Suprapubic skin (tissue), 4 donors: Measurements from ENCODE around the gene C11orf58.

ENCODE experiments used
- POLR2A ChIP-seq, 2 donors: fragments of 450-650 bp; IDR thresholded peaks; one replicate each; pipeline ENCODE4 v1.6.1; 2017; ENCODE audit warnings: antibody characterized with exemption in 2 of 2, mild to moderate bottlenecking in 2 of 2, moderate library complexity in 2 of 2
- POLR2AphosphoS5 ChIP-seq, 3 donors: sonication (generic); formaldehyde crosslinking; IDR thresholded peaks; one replicate each; pipeline ENCODE4 v1.6.1; 2017; ENCODE audit warnings: antibody characterized with exemption in 3 of 3

DNA sequence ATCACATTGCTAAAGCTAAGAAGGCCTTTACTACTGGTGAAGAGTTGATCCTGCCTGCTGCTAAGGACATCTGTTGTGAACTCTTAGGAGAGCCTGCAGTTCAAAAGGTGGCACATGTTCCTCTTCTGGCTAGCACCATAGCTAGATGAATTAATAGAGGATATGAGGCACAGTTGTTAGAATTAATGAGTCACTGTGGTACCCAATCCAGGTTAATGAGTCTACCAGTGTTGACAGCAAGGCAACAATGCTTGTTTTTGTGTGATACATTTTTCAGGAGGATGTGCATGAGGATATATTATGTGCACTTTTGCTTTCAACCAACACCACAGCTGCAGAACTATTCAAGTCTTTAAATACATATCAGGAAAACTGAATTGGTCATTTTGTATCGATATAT is 12.0 kb downstream of the C11orf58 start:
- TF ChIP-seq POLR2A (IDR thresholded peaks at IDR 0.05) (no peak), POLR2AphosphoS5 (IDR thresholded peaks at IDR 0.05) (no peak)
